ENCODE measurements around the gene ANKDD1A.

ANKDD1A gene

DNA sequence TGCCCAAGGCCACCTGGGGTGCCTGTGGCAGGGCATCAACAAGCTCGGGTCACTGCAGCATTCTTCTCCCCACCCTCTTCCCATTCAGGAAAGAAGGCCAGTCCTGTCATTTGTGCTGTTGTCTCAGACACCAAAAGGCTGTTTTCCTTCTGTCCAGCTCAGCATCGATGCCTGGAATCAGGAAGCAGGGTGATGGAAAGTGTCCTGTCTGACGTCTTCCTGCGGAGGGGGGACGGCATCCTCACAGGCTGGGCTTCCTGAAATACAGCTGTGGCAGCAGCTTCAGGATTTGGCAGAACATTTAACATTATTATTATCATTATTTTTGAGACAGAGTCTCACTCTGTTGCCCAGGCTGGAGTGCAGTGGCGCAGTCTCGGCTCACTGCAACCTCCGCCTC, 33.0 kb upstream of the ANKDD1A start:
- peak in 1 of 2 donors; percentile 55 for DNase-seq
- Histone ChIP-seq H3K4me1 (peaks cover 0 to 21% (median 6%) of the 10 kb centered on the region in 4 donors), H3K27me3 (no peaks in the 10 kb centered on the region), H3K27ac (peak overlapping the region in 1 of 2 donors; percentile 59), H3K36me3 (no peaks in the 10 kb centered on the region), H3K4me3 (no peak overlapping the region), H3K9me3 (no peaks in the 10 kb centered on the region)
- intact Hi-C loops (cut with DNase I; ENCODE audit: low total_unique reads) = no loop called here
- TF ChIP-seq, protein P1, sequence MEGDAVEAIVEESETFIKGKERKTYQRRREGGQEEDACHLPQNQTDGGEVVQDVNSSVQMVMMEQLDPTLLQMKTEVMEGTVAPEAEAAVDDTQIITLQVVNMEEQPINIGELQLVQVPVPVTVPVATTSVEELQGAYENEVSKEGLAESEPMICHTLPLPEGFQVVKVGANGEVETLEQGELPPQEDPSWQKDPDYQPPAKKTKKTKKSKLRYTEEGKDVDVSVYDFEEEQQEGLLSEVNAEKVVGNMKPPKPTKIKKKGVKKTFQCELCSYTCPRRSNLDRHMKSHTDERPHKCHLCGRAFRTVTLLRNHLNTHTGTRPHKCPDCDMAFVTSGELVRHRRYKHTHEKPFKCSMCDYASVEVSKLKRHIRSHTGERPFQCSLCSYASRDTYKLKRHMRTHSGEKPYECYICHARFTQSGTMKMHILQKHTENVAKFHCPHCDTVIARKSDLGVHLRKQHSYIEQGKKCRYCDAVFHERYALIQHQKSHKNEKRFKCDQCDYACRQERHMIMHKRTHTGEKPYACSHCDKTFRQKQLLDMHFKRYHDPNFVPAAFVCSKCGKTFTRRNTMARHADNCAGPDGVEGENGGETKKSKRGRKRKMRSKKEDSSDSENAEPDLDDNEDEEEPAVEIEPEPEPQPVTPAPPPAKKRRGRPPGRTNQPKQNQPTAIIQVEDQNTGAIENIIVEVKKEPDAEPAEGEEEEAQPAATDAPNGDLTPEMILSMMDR (IDR thresholded peaks at IDR 0.05) = no peak

DNA sequence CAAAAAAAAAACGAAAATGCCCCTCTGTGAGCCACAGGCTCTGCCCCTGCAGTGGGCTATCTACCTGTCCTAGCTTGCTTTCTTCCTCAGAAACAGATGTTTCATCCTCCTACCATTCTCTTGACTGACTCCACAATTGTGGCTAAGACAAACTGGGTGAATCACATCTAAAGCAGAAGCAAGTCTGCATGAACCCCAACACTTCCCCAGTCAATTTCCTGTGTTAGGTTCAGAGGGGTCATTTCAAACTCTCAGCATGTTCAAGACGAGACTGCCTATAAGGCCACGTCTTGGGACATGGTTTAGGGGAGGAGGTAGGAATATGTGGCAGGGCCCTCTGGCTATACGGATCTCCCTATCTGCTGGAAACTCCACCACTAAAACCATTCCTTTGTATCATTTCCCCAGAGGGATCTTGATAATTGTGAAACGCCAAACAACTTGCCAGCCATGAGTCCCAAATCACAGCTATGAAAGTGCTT, 28.6 kb upstream of the ANKDD1A start:
- peak overlapping the region in 1 of 2 donors; percentile 10 for H3K27ac ChIP-seq
- H3K36me3 ChIP-seq = no peaks in the 10 kb centered on the region
- no peak overlapping the region for H3K4me3 ChIP-seq
- peaks cover 0 to 9% (median 3%) of the 10 kb centered on the region in 4 donors for H3K4me1 ChIP-seq
- no peak for DNase-seq
- intact Hi-C loops (cut with DNase I; ENCODE audit: low total_unique reads) = no loop called here
- TF ChIP-seq, protein P1 (IDR thresholded peaks at IDR 0.05) = no peak
- no peaks in the 10 kb centered on the region for H3K9me3 ChIP-seq
- H3K27me3 ChIP-seq = no peaks in the 10 kb centered on the region

DNA sequence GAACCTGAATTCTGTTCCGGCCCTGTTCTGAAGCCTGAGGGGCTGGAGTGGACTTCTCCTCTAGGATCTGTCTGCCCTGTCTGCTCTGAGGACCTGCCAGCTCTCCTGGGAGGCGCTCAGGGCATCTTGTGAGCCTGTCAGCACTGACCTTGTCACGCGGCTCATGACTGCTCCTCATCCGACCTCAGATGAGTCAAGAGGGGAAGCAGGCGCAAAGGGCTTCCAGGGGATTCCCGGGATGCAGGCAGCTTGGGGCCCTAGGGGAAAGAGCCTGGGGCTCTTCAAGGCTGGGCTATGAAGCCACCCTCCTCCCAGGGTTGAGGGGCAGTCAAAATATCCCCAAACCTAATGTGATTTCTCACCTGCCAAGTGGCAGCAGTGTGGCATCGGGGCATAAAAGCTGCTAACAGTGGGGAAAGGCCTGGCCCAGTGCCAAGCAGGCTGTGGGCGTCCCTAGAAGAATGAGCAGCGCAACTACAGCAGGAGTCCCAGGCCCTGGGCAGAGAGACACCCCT, 27.6 kb upstream of the ANKDD1A start:
- intact Hi-C loops (cut with DNase I; ENCODE audit: low total_unique reads) = no loop called here
- H3K9me3 ChIP-seq = no peaks in the 10 kb centered on the region
- H3K4me3 ChIP-seq = no peak overlapping the region
- no peaks in the 10 kb centered on the region for H3K36me3 ChIP-seq
- peak; percentile 83 to 87 for DNase-seq
- TF ChIP-seq, protein P1 (IDR thresholded peaks at IDR 0.05) = no peak
- peak overlapping the region in 1 of 2 donors; percentile 10 for H3K27ac ChIP-seq
- no peaks in the 10 kb centered on the region for H3K27me3 ChIP-seq
- peaks cover 0 to 9% (median 3%) of the 10 kb centered on the region in 4 donors for H3K4me1 ChIP-seq

DNA sequence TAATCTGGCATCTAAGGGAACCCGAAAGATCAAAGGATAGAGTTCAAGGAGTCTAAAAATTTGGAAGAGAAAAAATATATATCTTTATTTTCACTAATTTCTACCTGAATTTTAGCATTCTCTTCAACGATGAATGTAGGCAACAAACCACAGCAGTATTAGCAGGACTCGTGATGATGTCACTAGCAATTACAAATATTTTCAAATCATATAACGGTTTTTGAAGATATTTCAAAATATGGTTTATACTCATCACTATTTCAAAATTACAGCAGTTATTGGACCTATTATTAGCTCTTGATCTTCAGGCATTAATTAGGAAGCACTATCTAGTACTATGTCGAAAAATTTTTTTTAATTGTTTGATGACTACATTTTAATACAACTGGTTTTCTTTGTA, 27.0 kb upstream of the ANKDD1A start:
- intact Hi-C loops (cut with DNase I; ENCODE audit: low total_unique reads) = no loop called here
- DNase-seq = no peak
- Histone ChIP-seq H3K27me3 (no peaks in the 10 kb centered on the region), H3K4me3 (no peak overlapping the region), H3K36me3 (no peaks in the 10 kb centered on the region), H3K4me1 (peaks cover 0 to 9% (median 3%) of the 10 kb centered on the region in 4 donors), H3K27ac (no peak overlapping the region), H3K9me3 (no peaks in the 10 kb centered on the region)
- TF ChIP-seq, protein P1 (IDR thresholded peaks at IDR 0.05) = no peak

DNA sequence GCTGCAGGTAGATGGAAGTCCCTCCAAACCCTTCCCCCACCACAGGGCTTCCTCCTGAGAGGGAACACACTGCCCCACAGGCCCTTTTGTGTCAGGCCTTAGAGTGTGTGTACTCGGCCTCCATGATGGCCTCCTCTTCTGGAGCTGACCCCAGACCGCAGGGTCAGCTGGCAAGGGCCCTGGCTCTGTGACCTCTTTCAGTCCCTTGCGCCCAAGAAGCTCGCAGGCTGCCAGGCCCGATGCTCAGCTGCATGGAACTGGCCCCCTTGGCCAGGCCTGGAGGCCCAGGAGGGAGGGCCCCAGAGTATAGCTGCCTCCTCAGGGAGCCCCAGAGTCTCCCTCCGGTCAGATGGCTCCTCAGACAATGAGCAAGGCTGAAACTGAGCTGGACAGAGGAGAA, 23.4 kb upstream of the ANKDD1A start:
- H3K36me3 ChIP-seq = no peaks in the 10 kb centered on the region
- TF ChIP-seq, protein P1 (IDR thresholded peaks at IDR 0.05) = no peak
- no peak overlapping the region for H3K4me3 ChIP-seq
- no peak for DNase-seq
- no peaks in the 10 kb centered on the region for H3K9me3 ChIP-seq
- no peaks in the 10 kb centered on the region for H3K27me3 ChIP-seq
- H3K4me1 ChIP-seq = peaks cover 0 to 10% (median 3%) of the 10 kb centered on the region in 4 donors
- H3K27ac ChIP-seq = no peak overlapping the region
- intact Hi-C loops (cut with DNase I; ENCODE audit: low total_unique reads) = no loop called here

All from tibial artery (tissue), 4 donors.